Neural progenitor cell (in vitro differentiated cells): ENCODE data around the gene ESR2. TPM values are rescaled to one million over a fixed set of nuclear protein-coding genes. Genes with fewer than 3 reads are reported as not detected.
"Not testable (repeated sequence)": the region's sequence is repeated elsewhere in the genome, so short reads cannot be mapped to it uniquely, and the experiment has no call there.

ENCODE experiments used
- DNase-seq: peaks from one replicate; pipeline ENCODE4 v3.0.0-alpha.2; 2016; ENCODE audit warnings: low spot score
- H2AFZ ChIP-seq: fragments of 200-600 bp; sonication (generic); replicated peaks from 2 replicates; pipeline ENCODE4 v1.6.1; 2016; ENCODE audit warnings: antibody characterized with exemption
- H3F3A ChIP-seq: fragments of 200-600 bp; sonication (generic); 2 replicates; pipeline ENCODE4 v1.6.1; 2016; ENCODE audit warnings: antibody characterized with exemption, low read depth
- H3K27ac ChIP-seq: fragments of 200-600 bp; sonication (generic); 2 replicates; pipeline ENCODE4 v1.5.1; 2016; ENCODE audit warnings: mild to moderate bottlenecking
- H3K27me3 ChIP-seq: fragments of 200-600 bp; sonication (generic); 2 replicates; pipeline ENCODE4 v1.6.1; 2016; ENCODE audit warnings: mild to moderate bottlenecking, moderate library complexity
- H3K36me3 ChIP-seq: fragments of 200-600 bp; sonication (generic); 2 replicates; pipeline ENCODE4 v1.5.1; 2016
- H3K4me1 ChIP-seq: fragments of 200-600 bp; sonication (generic); 2 replicates; pipeline ENCODE4 v1.6.1; 2016; ENCODE audit warnings: mixed run types
- H3K4me2 ChIP-seq: fragments of 200-600 bp; sonication (generic); 2 replicates; pipeline ENCODE4 v1.6.1; 2016
- H3K4me3 ChIP-seq: fragments of 200-600 bp; sonication (generic); 2 replicates; pipeline ENCODE4 v1.5.1; 2016
- H3K79me2 ChIP-seq: fragments of 200-600 bp; sonication (generic); 2 replicates; pipeline ENCODE4 v1.6.1; 2016; ENCODE audit warnings: low read depth
- H3K9ac ChIP-seq: fragments of 200-600 bp; sonication (generic); 2 replicates; pipeline ENCODE4 v1.6.1; 2016
- H3K9me3 ChIP-seq: fragments of 200-600 bp; sonication (generic); 2 replicates; pipeline ENCODE4 v1.5.1; 2016; ENCODE audit warnings: low read depth
- H4K20me1 ChIP-seq: fragments of 200-600 bp; sonication (generic); 2 replicates; pipeline ENCODE4 v1.6.1; 2016; ENCODE audit warnings: low read depth
- H3K27ac Mint-ChIP-seq: 3 replicates; pipeline ENCODE4 v1.8.0; 2021; ENCODE audit warnings: mixed read lengths
- H3K27me3 Mint-ChIP-seq: 2 replicates; pipeline ENCODE4 v1.8.0; 2022; ENCODE audit warnings: low read depth, mild to moderate bottlenecking, inconsistent platforms, moderate library complexity, mixed read lengths; ENCODE audit not compliant: insufficient read depth
- H3K36me3 Mint-ChIP-seq: 3 replicates; pipeline ENCODE4 v1.8.0; 2021; ENCODE audit warnings: mixed read lengths
- H3K4me1 Mint-ChIP-seq: 3 replicates; pipeline ENCODE4 v1.8.0; 2021; ENCODE audit warnings: mixed read lengths
- H3K4me3 Mint-ChIP-seq: 3 replicates; pipeline ENCODE4 v1.8.0; 2021; ENCODE audit warnings: mild to moderate bottlenecking, moderate library complexity, mixed read lengths
- H3K9me3 Mint-ChIP-seq: 3 replicates; pipeline ENCODE4 v1.8.0; 2020; ENCODE audit warnings: mixed read lengths
- CTCF ChIP-seq: fragments of 200-600 bp; sonication (generic); IDR thresholded peaks from 2 replicates; pipeline ENCODE4 v1.5.1; 2017; ENCODE audit warnings: antibody characterized with exemption, mild to moderate bottlenecking
- EZH2 ChIP-seq: fragments of 200-600 bp; sonication (generic); IDR thresholded peaks from 2 replicates; pipeline ENCODE4 v1.6.1; 2017; ENCODE audit warnings: antibody characterized with exemption, mild to moderate bottlenecking, moderate library complexity
- EZH2phosphoT487 ChIP-seq: fragments of 200-600 bp; sonication (generic); IDR thresholded peaks from 2 replicates; pipeline ENCODE4 v1.6.1; 2017; ENCODE audit warnings: antibody characterized with exemption
- total RNA-seq: library from RNA; depleted of rRNA; stranded (reverse); fragments of >200 nt; gene quantifications from 2 replicates; pipeline ENCODE4 v1.2.3, GENCODE V29; 2015; ENCODE audit warnings: low replicate concordance

Gene ESR2
- total RNA-seq, 1 donor from 2014 or later = 0.21 TPM

GRCh38 chr14:64053694-64054669 is 240.2 kb downstream of the ESR2 start:
- H3K4me3 Mint-ChIP-seq = no peak overlapping the region
- H3K27ac Mint-ChIP-seq = peak overlapping the region; percentile 16
- H2AFZ ChIP-seq = no peak overlapping the region

GRCh38 chr14:64049616-64050381 is 244.4 kb downstream of the ESR2 start:
- Histone ChIP-seq H3K27me3 (no peaks in the 10 kb centered on the region), H3F3A (no peaks in the 10 kb centered on the region), H3K27ac (no peak overlapping the region), H4K20me1 (no peaks in the 10 kb centered on the region), H3K4me3 (no peak overlapping the region), H3K9me3 (no peaks in the 10 kb centered on the region), H2AFZ (no peak overlapping the region), H3K36me3 (peaks cover 11% of the 10 kb centered on the region), H3K9ac (no peak overlapping the region), H3K4me2 (no peak overlapping the region), H3K4me1 (no peaks in the 10 kb centered on the region), H3K79me2 (no peaks in the 10 kb centered on the region)
- TF ChIP-seq EZH2 (no peak), CTCF (no peak), EZH2phosphoT487 (no peak)
- Mint-ChIP-seq H3K27ac (no peak overlapping the region), H3K36me3 (peaks cover 45% of the 10 kb centered on the region), H3K4me3 (no peak overlapping the region), H3K9me3 (no peaks in the 10 kb centered on the region), H3K4me1 (peaks cover 5% of the 10 kb centered on the region), H3K27me3 (no peaks in the 10 kb centered on the region)
- no peak for DNase-seq

More at GRCh38 chr14:64053694-64054669, 240.2 kb downstream of the ESR2 start:
- Histone ChIP-seq H3K4me3 (no peak overlapping the region), H4K20me1 (no peaks in the 10 kb centered on the region), H3K4me2 (no peak overlapping the region), H3F3A (no peaks in the 10 kb centered on the region), H3K27me3 (no peaks in the 10 kb centered on the region), H3K9ac (no peak overlapping the region), H3K9me3 (no peaks in the 10 kb centered on the region), H3K4me1 (no peaks in the 10 kb centered on the region), H3K27ac (no peak overlapping the region), H3K79me2 (no peaks in the 10 kb centered on the region), H3K36me3 (peaks cover 11% of the 10 kb centered on the region)
- DNase-seq = no peak
- Mint-ChIP-seq H3K9me3 (no peaks in the 10 kb centered on the region), H3K27me3 (no peaks in the 10 kb centered on the region), H3K36me3 (peaks cover 49% of the 10 kb centered on the region), H3K4me1 (peaks cover 5% of the 10 kb centered on the region)
- TF ChIP-seq EZH2phosphoT487 (no peak), CTCF (no peak), EZH2 (no peak)

- Mint-ChIP-seq H3K4me3 (no peak overlapping the region), H3K27ac (no peak overlapping the region), H3K36me3 (peaks cover 45% of the 10 kb centered on the region), H3K27me3 (peaks cover 3% of the 10 kb centered on the region), H3K4me1 (no peaks in the 10 kb centered on the region), H3K9me3 (peaks cover 8% of the 10 kb centered on the region)
- Histone ChIP-seq H3K9ac (no peak overlapping the region), H3K27ac (no peak overlapping the region), H2AFZ (no peak overlapping the region), H3K4me2 (no peak overlapping the region), H3K27me3 (no peaks in the 10 kb centered on the region), H3K4me3 (no peak overlapping the region), H3F3A (no peaks in the 10 kb centered on the region), H3K9me3 (no peaks in the 10 kb centered on the region), H3K4me1 (no peaks in the 10 kb centered on the region), H3K36me3 (peaks cover 15% of the 10 kb centered on the region), H3K79me2 (no peaks in the 10 kb centered on the region), H4K20me1 (no peaks in the 10 kb centered on the region)
- DNase-seq = no peak
- TF ChIP-seq EZH2phosphoT487 (no peak), EZH2 (no peak)
Observed at GRCh38 chr14:64045091-64045490, 249.1 kb downstream of the ESR2 start.

GRCh38 chr14:64043296-64043695 is 250.9 kb downstream of the ESR2 start:
- not testable (repeated sequence) for H4K20me1 ChIP-seq, DNase-seq, H3K9ac ChIP-seq, H2AFZ ChIP-seq, H3K4me1 Mint-ChIP-seq, H3K4me3 Mint-ChIP-seq, H3F3A ChIP-seq, H3K4me1 ChIP-seq, H3K27ac Mint-ChIP-seq, H3K4me3 ChIP-seq, H3K27me3 Mint-ChIP-seq, H3K4me2 ChIP-seq, H3K27ac ChIP-seq, H3K27me3 ChIP-seq, H3K9me3 ChIP-seq, H3K79me2 ChIP-seq
- Mint-ChIP-seq H3K36me3 (peaks cover 48% of the 10 kb centered on the region), H3K9me3 (peaks cover 16% of the 10 kb centered on the region)
- peaks cover 10% of the 10 kb centered on the region for H3K36me3 ChIP-seq
